Fibroblast of lung (primary cell): ENCODE results near the gene SIAH3. TPM values are rescaled to one million over a fixed set of nuclear protein-coding genes. Genes with fewer than 3 reads are reported as not detected.

Experiments used
- DNase-seq, 2 donors: peaks; one replicate each; pipeline versions ENCODE4 v3.0.0 to v3.0.0-alpha.2; 2010; ENCODE audit warnings: low read depth in 2 of 2
- H2AFZ ChIP-seq: 2 replicates; pipeline ENCODE4 v1.5.1; 2012; ENCODE audit warnings: low read length, control low read depth, inconsistent platforms
- H3K27ac ChIP-seq: 2 replicates; pipeline ENCODE4 v1.5.1; 2011; ENCODE audit warnings: low read length, control low read depth; ENCODE audit not compliant: insufficient read depth
- H3K27me3 ChIP-seq: 2 replicates; pipeline ENCODE4 v1.5.1; 2011; ENCODE audit warnings: mild to moderate bottlenecking, low read length; ENCODE audit not compliant: control insufficient read depth, insufficient read depth
- H3K36me3 ChIP-seq: 2 replicates; pipeline ENCODE4 v1.5.1; 2011; ENCODE audit warnings: low read length; ENCODE audit not compliant: control insufficient read depth, insufficient read depth
- H3K4me1 ChIP-seq: 2 replicates; pipeline ENCODE4 v1.5.1; 2011; ENCODE audit warnings: low read length; ENCODE audit not compliant: control insufficient read depth, insufficient read depth; ENCODE audit errors: extremely low read depth
- H3K4me2 ChIP-seq: 2 replicates; pipeline ENCODE4 v1.5.1; 2011; ENCODE audit warnings: low read length, control low read depth; ENCODE audit not compliant: insufficient read depth; ENCODE audit errors: extremely low read depth
- H3K4me3 ChIP-seq, 4 experiments: fragments of 200-600 bp in 1 of 4; sonication (generic) in 1 of 4; replicated peaks in 1 of 4; 2 replicates each; pipeline ENCODE4 v1.5.1; 2011 to 2016; ENCODE audit warnings: low read length in 4 of 4, low read depth in 3 of 4, mild to moderate bottlenecking in 3 of 4, control low read depth in 2 of 4, inconsistent platforms in 1 of 4, mixed read lengths in 1 of 4; ENCODE audit not compliant: insufficient read depth in 1 of 4; ENCODE audit errors: control extremely low read depth in 1 of 4
- H3K79me2 ChIP-seq: 2 replicates; pipeline ENCODE4 v1.5.1; 2012; ENCODE audit warnings: mild to moderate bottlenecking, low read length, inconsistent platforms; ENCODE audit not compliant: control insufficient read depth, insufficient read depth
- H3K9ac ChIP-seq: 2 replicates; pipeline ENCODE4 v1.5.1; 2011; ENCODE audit warnings: mild to moderate bottlenecking, low read length, control low read depth; ENCODE audit not compliant: insufficient read depth
- H3K9me3 ChIP-seq: 2 replicates; pipeline ENCODE4 v1.5.1; 2012; ENCODE audit warnings: low read depth, low read length; ENCODE audit not compliant: control insufficient read depth, insufficient read depth
- H4K20me1 ChIP-seq: 2 replicates; pipeline ENCODE4 v1.5.1; 2011; ENCODE audit warnings: low read length; ENCODE audit not compliant: control insufficient read depth, insufficient read depth; ENCODE audit errors: extremely low read depth
- CTCF ChIP-seq, 2 donors: IDR thresholded peaks in 1 of 2; conservative IDR thresholded peaks in 1 of 2; 1 replicate in 1 of 2; 2 replicates in 1 of 2; pipeline ENCODE4 v1.5.1; 2011 to 2012; ENCODE audit warnings: low read length in 2 of 2, control low read depth in 1 of 2, inconsistent platforms in 1 of 2, low read depth in 1 of 2, mild to moderate bottlenecking in 1 of 2
- EZH2 ChIP-seq: IDR thresholded peaks from 2 replicates; pipeline ENCODE4 v1.5.1; 2012; ENCODE audit warnings: low read length, control low read depth, mild to moderate bottlenecking; ENCODE audit errors: missing control alignments
- polyA plus RNA-seq, 2 donors: library from polyadenylated mRNA; depleted of rRNA in 1 of 2; stranded (reverse) in 1 of 2; unstranded in 1 of 2; fragments of >200 nt; gene quantifications; 2 replicates each; pipeline ENCODE4 v1.2.1, GENCODE V29; 2011 to 2012; ENCODE audit warnings: missing spikeins in 1 of 2
- total RNA-seq: library from RNA; depleted of rRNA; stranded (reverse); fragments of >200 nt; gene quantifications from 2 replicates; pipeline ENCODE4 v1.2.1, GENCODE V29; 2014

SIAH3 gene
- total and polyA plus RNA-seq, 2 donors (not counting 1 experiment from before 2014, with no cell fraction given), result not detected

- DNase-seq, result peak in 1 of 2 donors; percentile 10
- Histone ChIP-seq H2AFZ (no peak overlapping the region), H3K4me2 (no peak overlapping the region)
These were observed 13.3 kb downstream of the SIAH3 start for GRCh38 chr13:45838171-45838745.

GRCh38 chr13:45837111-45837510 lies 14.4 kb downstream of the SIAH3 start:
- H2AFZ ChIP-seq, result no peak overlapping the region
- no peaks in the 10 kb centered on the region for H4K20me1 ChIP-seq
- no peaks in the 10 kb centered on the region for H3K27me3 ChIP-seq
- H3K27ac ChIP-seq, result no peak overlapping the region
- no peaks in the 10 kb centered on the region for H3K79me2 ChIP-seq
- no peak overlapping the region for H3K9ac ChIP-seq
- H3K4me2 ChIP-seq, result no peak overlapping the region
- TF ChIP-seq CTCF (conservative IDR thresholded peaks at IDR 0.05 in 1 of 2, IDR thresholded peaks at IDR 0.05 in 1 of 2; ENCODE audit: low read depth in 1 of 2, low read length in 2 of 2), result no peak
- no peak for TF ChIP-seq EZH2
- no peaks in the 10 kb centered on the region for H3K36me3 ChIP-seq
- no peak for DNase-seq
- H3K4me3 ChIP-seq, result no peak overlapping the region
- no peaks in the 10 kb centered on the region for H3K9me3 ChIP-seq
- H3K4me1 ChIP-seq, result no peaks in the 10 kb centered on the region

More at GRCh38 chr13:45838171-45838745, 13.3 kb downstream of the SIAH3 start:
- H3K27ac ChIP-seq, result no peak overlapping the region
- H3K4me1 ChIP-seq, result no peaks in the 10 kb centered on the region
- no peaks in the 10 kb centered on the region for H4K20me1 ChIP-seq
- H3K4me3 ChIP-seq, result no peak overlapping the region
- peaks cover 3% of the 10 kb centered on the region for H3K27me3 ChIP-seq
- TF ChIP-seq CTCF (conservative IDR thresholded peaks at IDR 0.05 in 1 of 2, IDR thresholded peaks at IDR 0.05 in 1 of 2; ENCODE audit: low read depth in 1 of 2, low read length in 2 of 2) (no peak), EZH2 (no peak)
- no peak overlapping the region for H3K9ac ChIP-seq
- H3K36me3 ChIP-seq, result no peaks in the 10 kb centered on the region
- no peaks in the 10 kb centered on the region for H3K9me3 ChIP-seq
- no peaks in the 10 kb centered on the region for H3K79me2 ChIP-seq

- H2AFZ ChIP-seq, result no peak overlapping the region
- H3K9me3 ChIP-seq, result no peaks in the 10 kb centered on the region
- H3K9ac ChIP-seq, result no peak overlapping the region
- H3K4me3 ChIP-seq, result no peak overlapping the region
- H4K20me1 ChIP-seq, result no peaks in the 10 kb centered on the region
- no peaks in the 10 kb centered on the region for H3K27me3 ChIP-seq
- H3K4me2 ChIP-seq, result no peak overlapping the region
- no peaks in the 10 kb centered on the region for H3K36me3 ChIP-seq
- TF ChIP-seq CTCF (conservative IDR thresholded peaks at IDR 0.05 in 1 of 2, IDR thresholded peaks at IDR 0.05 in 1 of 2; ENCODE audit: low read depth in 1 of 2, low read length in 2 of 2) (no peak), EZH2 (no peak)
- no peaks in the 10 kb centered on the region for H3K4me1 ChIP-seq
- DNase-seq, result no peak
- H3K79me2 ChIP-seq, result no peaks in the 10 kb centered on the region
- no peak overlapping the region for H3K27ac ChIP-seq
These were observed 17.1 kb downstream of the SIAH3 start for GRCh38 chr13:45834411-45834994.
